K562 (cell line): Measurements from ENCODE around the gene ITGA3. TPM values are rescaled to one million over a fixed set of nuclear protein-coding genes. Genes with fewer than 3 reads are reported as not detected.

Source experiments
- ARID1B ChIP-seq: fragments of 450-650 bp; IDR thresholded peaks from 2 replicates; pipeline ENCODE4 v1.6.1; 2016; ENCODE audit warnings: antibody characterized with exemption, mild to moderate bottlenecking, inconsistent platforms
- ETV5 ChIP-seq: sonication (generic); formaldehyde crosslinking; IDR thresholded peaks from 2 replicates; pipeline ENCODE4 v1.4.0; 2020; ENCODE audit warnings: low read depth, mild to moderate bottlenecking, missing genetic modification reagents
- FOS ChIP-seq: IDR thresholded peaks from 3 replicates; pipeline ENCODE4 v1.6.1; 2011; ENCODE audit not compliant: insufficient read length; ENCODE audit errors: extremely low read depth
- MGA ChIP-seq: fragments of 450-650 bp; IDR thresholded peaks from 2 replicates; pipeline ENCODE4 v1.6.1; 2016; ENCODE audit warnings: mild to moderate bottlenecking, moderate library complexity
- NFATC3 ChIP-seq: fragments of 450-650 bp; IDR thresholded peaks from 2 replicates; pipeline ENCODE4 v1.6.1; 2017; ENCODE audit warnings: mild to moderate bottlenecking
- NRF1 ChIP-seq, 2 experiments: fragments of 450-650 bp; IDR thresholded peaks in 1 of 2; conservative IDR thresholded peaks in 1 of 2; 2 replicates each; pipeline ENCODE4 v1.6.1; 2014; ENCODE audit warnings: mild to moderate bottlenecking in 2 of 2
- SNRNP70 ChIP-seq: fragments of 200-400 bp; formaldehyde crosslinking; optimal IDR thresholded peaks from 2 replicates; pipeline ENCODE3; 2017; ENCODE audit warnings: low read depth, low read length
- TAF15 ChIP-seq: fragments of 200-400 bp; formaldehyde crosslinking; IDR thresholded peaks from 2 replicates; pipeline ENCODE4 v1.6.1; 2017; ENCODE audit warnings: mild to moderate bottlenecking, low read depth, low read length, moderate library complexity
- TAL1 ChIP-seq: fragments of 450-650 bp; IDR thresholded peaks from 2 replicates; pipeline ENCODE4 v1.6.1; 2016; ENCODE audit warnings: mild to moderate bottlenecking
- USF2 ChIP-seq: sonication (generic); formaldehyde crosslinking; IDR thresholded peaks from 2 replicates; pipeline ENCODE4 v1.5.0; 2020; ENCODE audit warnings: missing genetic modification reagents
- ZNF277 ChIP-seq: fragments of 250-450 bp; sonication (Bioruptor Pico); IDR thresholded peaks from 2 replicates; pipeline ENCODE4 v1.8.0; 2022; ENCODE audit warnings: inconsistent platforms, mild to moderate bottlenecking, moderate library complexity, borderline replicate concordance
- ZNF41 ChIP-seq: fragments of 250-450 bp; sonication (Bioruptor Pico); conservative IDR thresholded peaks from 2 replicates; pipeline ENCODE4 v1.4.0; 2020; ENCODE audit warnings: mild to moderate bottlenecking
- ZNF511 ChIP-seq: sonication (generic); formaldehyde crosslinking; IDR thresholded peaks from 2 replicates; pipeline ENCODE4 v1.8.0; 2022; ENCODE audit warnings: mild to moderate bottlenecking, missing genetic modification reagents
- polyA plus RNA-seq, 8 experiments: library from polyadenylated mRNA; depleted of rRNA in 4 of 8; stranded (reverse) in 5 of 8; unstranded in 3 of 8; fragments of >200 nt; fragmentation: Nextera tagmentation in 2 of 8; fragmentation: Illumina TruSeq in 1 of 8; extraction: Ambion mirVana in 2 of 8; extraction: Trizol in 1 of 8; gene quantifications; 2 replicates each; pipeline versions ENCODE4 v1.2.1 to v1.2.3, GENCODE V29; 2011 to 2014; ENCODE audit warnings: inconsistent platforms in 1 of 8, missing spikeins in 1 of 8
- total RNA-seq, 7 experiments: library from RNA; depleted of rRNA in 6 of 7; stranded (reverse); fragments of >200 nt in 6 of 7; fragmentation: Illumina TruSeq in 2 of 7; extraction: Trizol in 2 of 7; gene quantifications; 2 replicates each; pipeline versions ENCODE4 v1.2.1 to v1.2.3, GENCODE V29; 2011 to 2021; ENCODE audit warnings: low replicate concordance in 1 of 7

ITGA3 gene
- total and polyA plus RNA-seq, 9 of the 15 experiments (the other 6 are each of a cell fraction or from before 2014, with no cell fraction given), result 0.03 to 0.75 (median 0.14) TPM; not detected in 2

- TF ChIP-seq USF2, result peak; percentile 96
- no peak for TF ChIP-seq TAF15
- TF ChIP-seq ZNF277 (CRISPR knock-in tag), result no peak
- TF ChIP-seq ZNF41 (CRISPR knock-in tag), result no peak
- TF ChIP-seq ZNF511 (CRISPR knock-in tag), result 0 out of 2 replicates have a peak, but pooled peaks have one; percentile 45
- TF ChIP-seq MGA, result peak; percentile 87
- TF ChIP-seq FOS, result peak; percentile 82
- peak; percentile 69 for TF ChIP-seq NRF1 (conservative IDR thresholded peaks at IDR 0.05 in 1 of 2, IDR thresholded peaks at IDR 0.05 in 1 of 2)
- TF ChIP-seq NFATC3, result no peak
- 0 out of 2 replicates have a peak, but pooled peaks have one; percentile 34 for TF ChIP-seq ETV5
- no peak for TF ChIP-seq ARID1B
- TF ChIP-seq SNRNP70, result no peak
- no peak for TF ChIP-seq TAL1
Measured at GRCh38 chr17:50094753-50095619, 39.1 kb downstream of the ITGA3 start, which contains the start of gene PDK2 (continued).
